Natural killer cell (primary cell): Measurements from ENCODE around the gene TBX18. TPM values are rescaled to one million over a fixed set of nuclear protein-coding genes. Genes with fewer than 3 reads are reported as not detected.

ENCODE experiments used
- ATAC-seq, 3 donors: fragments of 150-1000 bp in 2 of 3; fragments of 200-7000 bp in 1 of 3; cut with Tn5 transposase; 1 replicate in 1 of 3; 2 replicates in 2 of 3; pipeline ENCODE4 v1.10.0; 2021; ENCODE audit warnings: mild to moderate bottlenecking in 2 of 3, moderate library complexity in 2 of 3
- DNase-seq, 2 donors: peaks; one replicate each; pipeline versions ENCODE4 v3.0.0 to v3.0.0-alpha.2; 2013 to 2021; ENCODE audit warnings: mixed read lengths in 1 of 2
- H3K27ac ChIP-seq: one replicate; pipeline ENCODE4 v1.5.1; 2013; ENCODE audit warnings: mild to moderate bottlenecking, low read length
- H3K27me3 ChIP-seq: one replicate; pipeline ENCODE4 v1.6.1; 2013; ENCODE audit warnings: low read length; ENCODE audit not compliant: control insufficient read depth, insufficient read depth
- H3K36me3 ChIP-seq: one replicate; pipeline ENCODE4 v1.6.1; 2013; ENCODE audit warnings: low read length; ENCODE audit not compliant: control insufficient read depth, insufficient read depth
- H3K4me1 ChIP-seq: one replicate; pipeline ENCODE4 v1.6.1; 2013; ENCODE audit warnings: low read length; ENCODE audit not compliant: control insufficient read depth, insufficient read depth
- H3K4me3 ChIP-seq: one replicate; pipeline ENCODE4 v1.5.1; 2013; ENCODE audit warnings: low read length
- H3K9me3 ChIP-seq: one replicate; pipeline ENCODE4 v1.6.1; 2013; ENCODE audit warnings: low read length; ENCODE audit not compliant: control insufficient read depth, insufficient read depth
- H3K27ac Mint-ChIP-seq, 2 donors: one replicate each; pipeline ENCODE4 v1.8.0; 2022; ENCODE audit warnings: mild to moderate bottlenecking in 2 of 2, mixed read lengths in 2 of 2, moderate library complexity in 1 of 2
- H3K27me3 Mint-ChIP-seq, 2 donors: one replicate each; pipeline ENCODE4 v1.8.0; 2022; ENCODE audit warnings: low read depth in 2 of 2, mixed read lengths in 2 of 2
- H3K36me3 Mint-ChIP-seq: one replicate; pipeline ENCODE4 v1.8.0; 2022; ENCODE audit warnings: mixed read lengths
- H3K4me1 Mint-ChIP-seq, 2 donors: one replicate each; pipeline ENCODE4 v1.8.0; 2022; ENCODE audit warnings: mixed read lengths in 2 of 2
- H3K4me3 Mint-ChIP-seq: one replicate; pipeline ENCODE4 v1.8.0; 2022; ENCODE audit warnings: mild to moderate bottlenecking, moderate library complexity, mixed read lengths
- H3K9me3 Mint-ChIP-seq, 2 donors: one replicate each; pipeline ENCODE4 v1.8.0; 2022; ENCODE audit warnings: mixed read lengths in 2 of 2
- CTCF ChIP-seq: fragments of 200-600 bp; IDR thresholded peaks from one replicate; pipeline ENCODE4 v1.8.0; 2022; ENCODE audit warnings: antibody characterized with exemption
- WGBS: methylation state at CpG from one replicate; pipeline ENCODE4 v1.1.7; 2013; ENCODE audit warnings: missing lambda C conversion rate; ENCODE audit not compliant: insufficient coverage; 5-methylcytosine and 5-hydroxymethylcytosine counted together
- intact Hi-C: fragments of 100-400 bp; cut with micrococcal nuclease; formaldehyde crosslinking; loops from one replicate; pipeline ENCODE4 v1.14.2; 2022
- total RNA-seq, 4 donors: library from RNA; stranded (reverse); fragments of 120-200 nt in 1 of 4; gene quantifications; one replicate each; pipeline versions ENCODE4 v1.2.3 to v1.2.4, GENCODE V29; 2013 to 2022

TBX18 gene
- total RNA-seq, 3 donors from 2014 or later (not counting 1 experiment from before 2014, with no cell fraction given), result not detected

DNA sequence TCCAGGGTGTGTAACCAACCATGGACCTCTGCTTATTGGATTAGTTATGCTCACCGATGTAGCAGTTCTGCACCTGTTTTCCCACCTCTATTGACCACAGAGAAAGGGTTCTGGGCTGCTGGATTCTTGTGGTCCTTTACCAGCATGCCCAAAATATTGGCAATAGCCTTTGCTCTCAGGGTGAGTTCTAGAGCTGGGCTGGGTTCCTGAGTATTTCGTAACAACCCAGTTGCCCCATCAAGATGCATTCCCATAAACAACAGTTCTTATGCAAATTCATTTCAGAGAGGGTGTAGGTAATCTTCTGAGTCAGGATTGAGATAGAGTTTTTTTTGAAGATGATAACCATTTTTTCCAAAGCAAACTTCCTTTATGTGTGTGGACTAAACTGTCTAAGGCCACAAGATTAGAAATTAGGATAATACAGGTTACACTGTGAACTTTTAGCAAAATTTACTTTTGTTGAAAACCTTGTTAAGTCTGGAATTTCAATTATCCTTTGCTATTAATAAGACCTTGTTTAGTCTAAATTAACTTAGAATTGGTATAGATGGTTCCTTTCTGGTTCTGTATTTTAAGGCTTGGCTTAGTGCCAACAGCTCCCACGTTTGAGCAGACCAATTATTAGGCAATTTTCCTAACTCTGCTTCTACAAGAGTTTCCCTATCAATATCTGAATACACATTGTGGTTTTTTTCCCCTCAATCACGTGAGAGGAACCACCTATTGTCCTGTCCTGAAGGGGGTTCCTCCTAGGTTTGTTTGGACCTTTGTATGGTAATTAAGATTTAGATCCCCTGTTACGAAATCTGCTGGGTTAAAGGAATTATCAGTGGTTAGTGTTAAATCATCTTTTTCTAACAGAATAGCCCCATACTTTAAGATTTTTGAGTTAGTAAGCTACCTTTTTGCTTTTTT lies 46.1 kb downstream of the TBX18 start:
- no peaks in the 10 kb centered on the region for H3K27me3 ChIP-seq
- WGBS, result 31% methylated on average over 2 of the region's 5 CpGs
- Mint-ChIP-seq H3K4me1 (no peaks in the 10 kb centered on the region), H3K9me3 (peaks cover 6 to 9% of the 10 kb centered on the region in 2 donors), H3K36me3 (no peaks in the 10 kb centered on the region), H3K27ac (no peak overlapping the region), H3K4me3 (no peak overlapping the region), H3K27me3 (no peaks in the 10 kb centered on the region)
- no peaks in the 10 kb centered on the region for H3K36me3 ChIP-seq
- H3K9me3 ChIP-seq, result no peaks in the 10 kb centered on the region
- DNase-seq, result no peak
- no peak overlapping the region for H3K27ac ChIP-seq
- no peaks in the 10 kb centered on the region for H3K4me1 ChIP-seq
- intact Hi-C loops, result no loop called here
- H3K4me3 ChIP-seq, result no peak overlapping the region
- no peak for ATAC-seq
- TF ChIP-seq CTCF, result no peak

DNA sequence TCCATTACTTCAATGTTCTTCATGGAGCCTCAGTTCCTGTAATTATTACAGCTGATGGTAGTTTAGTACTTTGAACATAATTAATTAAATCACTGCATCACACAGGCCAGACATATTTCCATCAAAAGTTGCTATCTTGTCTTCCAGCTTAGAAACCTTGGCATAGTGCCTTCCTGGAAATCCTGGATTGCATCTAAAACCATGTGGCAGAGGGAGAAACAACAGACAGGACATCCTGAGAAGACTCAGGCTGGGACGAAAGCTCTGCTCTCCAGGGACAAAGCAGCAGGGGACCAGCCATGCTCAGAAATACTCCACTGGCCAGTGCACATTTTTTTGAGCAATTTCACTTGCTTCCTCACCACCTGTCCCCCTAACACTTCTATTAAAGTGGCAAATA lies 55.3 kb downstream of the TBX18 start:
- H3K9me3 Mint-ChIP-seq, result peaks cover 5% of the 10 kb centered on the region in 2 donors
- intact Hi-C loops, result no loop called here

DNA sequence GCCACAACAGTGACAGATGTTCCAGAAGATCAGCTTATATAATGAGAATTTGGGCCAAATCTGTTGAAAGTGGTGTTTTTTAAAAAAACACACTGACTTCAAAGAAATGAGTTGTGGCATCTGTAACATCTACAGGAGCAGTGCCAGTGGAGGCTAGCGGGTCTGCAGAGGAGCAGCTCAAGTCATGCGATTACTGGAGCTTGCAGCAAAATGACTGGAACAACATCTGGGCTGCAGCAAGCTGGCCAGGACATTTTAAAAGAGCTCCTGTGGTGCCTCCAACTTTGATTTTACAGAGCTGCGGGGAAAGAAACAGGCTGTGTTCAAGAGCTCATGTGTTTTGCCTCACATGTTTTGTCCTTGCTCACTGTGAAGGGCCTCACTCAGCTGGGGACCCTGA lies 57.2 kb downstream of the TBX18 start:
- Mint-ChIP-seq H3K27ac (no peak overlapping the region), H3K4me3 (no peak overlapping the region), H3K9me3 (peaks cover 2 to 6% of the 10 kb centered on the region in 2 donors), H3K27me3 (no peaks in the 10 kb centered on the region), H3K36me3 (no peaks in the 10 kb centered on the region), H3K4me1 (no peaks in the 10 kb centered on the region)
- H3K4me1 ChIP-seq, result no peaks in the 10 kb centered on the region
- H3K27ac ChIP-seq, result no peak overlapping the region
- H3K36me3 ChIP-seq, result no peaks in the 10 kb centered on the region
- H3K4me3 ChIP-seq, result no peak overlapping the region
- 53% methylated on average over 3 of the region's 3 CpGs for WGBS
- no peak for DNase-seq
- TF ChIP-seq CTCF, result no peak
- no peaks in the 10 kb centered on the region for H3K27me3 ChIP-seq
- intact Hi-C loops, result no loop called here
- no peak for ATAC-seq
- H3K9me3 ChIP-seq, result no peaks in the 10 kb centered on the region

More for the DNA sequence above, 55.3 kb downstream of the TBX18 start:
- 35% methylated on average over 1 of the region's 1 CpG for WGBS
- no peaks in the 10 kb centered on the region for H3K9me3 ChIP-seq
- no peak overlapping the region for H3K27ac Mint-ChIP-seq
- H3K36me3 ChIP-seq, result no peaks in the 10 kb centered on the region
- H3K4me1 Mint-ChIP-seq, result no peaks in the 10 kb centered on the region
- H3K4me1 ChIP-seq, result no peaks in the 10 kb centered on the region
- no peaks in the 10 kb centered on the region for H3K27me3 ChIP-seq
- no peaks in the 10 kb centered on the region for H3K36me3 Mint-ChIP-seq
- ATAC-seq, result no peak
- no peak overlapping the region for H3K4me3 ChIP-seq
- H3K4me3 Mint-ChIP-seq, result no peak overlapping the region
- no peaks in the 10 kb centered on the region for H3K27me3 Mint-ChIP-seq
- H3K27ac ChIP-seq, result no peak overlapping the region
- no peak for TF ChIP-seq CTCF
- DNase-seq, result no peak
